KOPT-K1 (cell line): ENCODE measurements around the gene MKLN1.
A peak's percentile ranks its signal among the peaks of the same experiment; 100 is the strongest.
"Not testable (repeated sequence)": the region's sequence is repeated elsewhere in the genome, so short reads cannot be mapped to it uniquely, and the experiment has no call there.

Experiments
- H3K27ac ChIP-seq: fragments of 200-600 bp; sonication (generic); 2 replicates; pipeline ENCODE4 v1.5.1; 2016; ENCODE audit warnings: antibody characterized with exemption, mild to moderate bottlenecking, low read depth, low read length; ENCODE audit not compliant: poor library complexity, severe bottlenecking
- H3K36me3 ChIP-seq: fragments of 200-600 bp; sonication (generic); 2 replicates; pipeline ENCODE4 v1.5.1; 2017; ENCODE audit warnings: antibody characterized with exemption, mild to moderate bottlenecking, low read length, moderate library complexity; ENCODE audit not compliant: insufficient read depth
- H3K9me3 ChIP-seq: fragments of 200-600 bp; sonication (generic); 2 replicates; pipeline ENCODE4 v1.5.1; 2017; ENCODE audit warnings: antibody characterized with exemption, low read length, mild to moderate bottlenecking; ENCODE audit not compliant: insufficient read depth, poor library complexity, severe bottlenecking

Gene MKLN1

GRCh38 chr7:131302446-131302845 lies 25.2 kb upstream of the MKLN1 start:
- Histone ChIP-seq H3K36me3 (no peaks in the 10 kb centered on the region), H3K27ac (no peak overlapping the region), H3K9me3 (peaks cover 20% of the 10 kb centered on the region)

DNA sequence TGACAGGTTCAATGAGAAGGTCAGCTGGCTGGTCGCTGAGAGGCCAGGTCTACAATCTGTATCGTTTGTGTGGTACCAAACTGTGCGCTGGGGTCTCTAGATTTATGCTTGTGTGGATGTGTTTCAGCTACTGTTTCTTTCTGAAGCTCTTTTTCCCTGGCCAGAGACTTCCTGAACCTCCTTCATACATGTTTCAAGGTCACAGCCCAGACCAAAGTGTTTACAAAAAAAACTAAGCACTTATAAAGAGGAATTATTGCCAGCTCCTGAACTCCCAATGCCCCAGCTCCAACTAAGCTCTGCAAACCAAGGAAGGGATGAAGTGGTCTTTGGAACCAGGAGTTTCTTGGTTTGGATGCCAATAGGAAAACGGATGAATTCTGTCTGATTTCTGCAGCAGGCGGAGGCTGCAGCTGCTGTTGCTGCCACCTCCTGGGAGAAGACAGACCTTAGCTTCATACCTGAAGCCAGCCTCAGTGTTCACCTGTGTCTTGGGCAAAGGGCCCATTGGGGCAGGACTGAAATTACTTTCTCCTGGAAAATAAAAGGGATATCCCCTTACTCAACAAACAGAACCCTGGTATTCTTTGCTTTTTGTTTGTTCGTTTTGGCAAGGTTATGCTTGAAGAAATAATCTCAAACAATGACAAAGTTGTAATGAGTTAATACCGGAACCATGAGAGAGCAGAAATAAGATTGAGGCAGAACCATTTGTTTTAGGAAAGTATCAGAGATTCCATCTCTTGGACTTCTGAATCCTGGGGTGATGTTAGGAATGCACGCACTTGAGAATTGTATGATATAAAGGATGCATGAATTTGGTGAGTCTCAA lies 24.6 kb upstream of the MKLN1 start:
- peaks cover 26% of the 10 kb centered on the region for H3K9me3 ChIP-seq
- no peak overlapping the region for H3K27ac ChIP-seq
- no peaks in the 10 kb centered on the region for H3K36me3 ChIP-seq

GRCh38 chr7:131305152-131305551 lies 22.5 kb upstream of the MKLN1 start:
- no peak overlapping the region for H3K27ac ChIP-seq
- no peaks in the 10 kb centered on the region for H3K36me3 ChIP-seq
- H3K9me3 ChIP-seq: peaks cover 41% of the 10 kb centered on the region

- H3K9me3 ChIP-seq: peaks cover 50% of the 10 kb centered on the region
- H3K27ac ChIP-seq, H3K36me3 ChIP-seq: not testable (repeated sequence)
Observed at GRCh38 chr7:131306041-131306440, 21.6 kb upstream of the MKLN1 start.

DNA sequence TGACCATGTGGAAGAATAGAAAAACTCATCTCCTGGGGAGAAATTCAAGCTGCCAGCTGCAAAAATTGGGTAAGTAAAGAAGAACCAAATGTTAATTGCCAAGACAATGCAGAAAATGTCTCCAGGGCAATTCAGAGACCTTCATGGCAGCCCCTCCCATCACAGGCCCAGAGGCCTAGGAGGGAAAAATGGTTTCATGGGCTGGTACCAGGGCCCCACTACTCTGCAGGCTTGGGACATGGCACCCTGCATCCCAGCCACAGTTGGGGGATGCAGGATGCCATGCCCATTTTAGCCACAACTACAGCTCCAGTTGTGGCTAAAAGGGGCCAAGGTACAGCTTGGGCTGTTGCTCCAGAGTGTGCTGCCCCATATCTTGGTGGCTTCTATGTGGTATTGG lies 20.9 kb upstream of the MKLN1 start:
- Histone ChIP-seq H3K9me3 (peaks cover 54% of the 10 kb centered on the region), H3K27ac (no peak overlapping the region), H3K36me3 (no peaks in the 10 kb centered on the region)

DNA sequence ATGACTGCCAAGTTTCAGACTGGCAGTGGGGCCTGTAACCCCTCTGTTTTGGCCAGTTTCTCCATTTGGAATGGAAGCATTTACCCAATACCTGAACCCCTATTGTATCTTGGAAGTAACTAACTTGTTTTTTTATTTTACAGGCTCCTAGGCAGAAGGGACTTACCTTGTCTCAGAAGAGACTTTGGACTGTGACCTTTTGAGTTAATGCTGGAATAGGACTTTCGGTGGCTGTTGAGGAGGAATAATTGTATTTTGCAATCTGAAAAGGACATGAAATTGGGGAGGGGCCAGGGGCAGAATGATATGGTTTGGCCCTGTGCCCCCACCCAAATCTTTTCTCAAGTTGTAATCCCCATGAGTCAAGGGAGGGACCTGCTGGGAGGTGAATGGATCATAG lies 20.0 kb upstream of the MKLN1 start:
- H3K9me3 ChIP-seq: peaks cover 58% of the 10 kb centered on the region

GRCh38 chr7:131312838-131313237 lies 14.8 kb upstream of the MKLN1 start:
- no peak overlapping the region for H3K27ac ChIP-seq
- peaks cover 54% of the 10 kb centered on the region for H3K9me3 ChIP-seq
- H3K36me3 ChIP-seq: no peaks in the 10 kb centered on the region

More for the DNA sequence above, 20.0 kb upstream of the MKLN1 start:
- Histone ChIP-seq H3K36me3 (no peaks in the 10 kb centered on the region), H3K27ac (no peak overlapping the region)

DNA sequence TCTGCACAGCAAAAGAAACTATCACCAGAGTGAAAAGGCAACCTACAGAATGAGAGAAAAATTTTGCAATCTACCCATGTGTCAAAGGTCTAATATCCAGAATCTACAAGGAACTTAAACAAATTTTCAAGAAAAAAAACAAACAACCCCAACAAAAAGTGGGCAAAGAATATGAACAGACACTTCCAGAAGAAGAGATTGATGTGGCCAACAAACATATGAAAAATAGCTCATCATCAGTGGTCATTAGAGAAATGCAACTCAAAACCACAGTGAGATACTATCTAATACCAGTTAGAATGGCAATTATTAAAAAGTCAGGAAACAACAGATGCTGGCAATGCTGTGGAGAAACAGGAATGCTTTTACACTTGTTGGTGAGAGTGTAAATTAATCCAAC lies 7.1 kb upstream of the MKLN1 start:
- Histone ChIP-seq H3K9me3 (peaks cover 11% of the 10 kb centered on the region), H3K27ac (no peak overlapping the region), H3K36me3 (no peaks in the 10 kb centered on the region)

- no peak overlapping the region for H3K27ac ChIP-seq
- H3K9me3 ChIP-seq: peaks cover 4% of the 10 kb centered on the region
- H3K36me3 ChIP-seq: no peaks in the 10 kb centered on the region
Observed at GRCh38 chr7:131321656-131322055, 6.0 kb upstream of the MKLN1 start.

DNA sequence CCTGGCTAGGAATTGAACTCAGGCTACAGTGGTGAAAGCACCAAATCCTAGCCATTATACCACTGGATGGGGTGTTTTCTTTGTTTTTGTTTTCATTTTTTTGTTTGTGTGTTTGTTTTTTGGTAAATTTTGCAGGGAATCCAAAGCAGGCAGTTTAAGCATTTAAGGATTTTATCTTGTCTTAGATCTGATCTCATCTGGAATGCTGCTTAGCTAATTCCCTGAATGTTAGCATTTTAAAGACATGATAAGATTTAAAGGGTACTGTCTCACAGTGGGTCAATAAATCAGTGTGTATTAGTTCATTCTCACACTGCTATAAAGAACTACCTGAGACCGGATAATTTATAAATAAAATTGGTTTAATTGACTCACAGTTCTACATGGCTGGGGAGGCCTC lies 5.6 kb upstream of the MKLN1 start:
- Histone ChIP-seq H3K9me3 (peaks cover 2% of the 10 kb centered on the region), H3K36me3 (no peaks in the 10 kb centered on the region), H3K27ac (no peak overlapping the region)

DNA sequence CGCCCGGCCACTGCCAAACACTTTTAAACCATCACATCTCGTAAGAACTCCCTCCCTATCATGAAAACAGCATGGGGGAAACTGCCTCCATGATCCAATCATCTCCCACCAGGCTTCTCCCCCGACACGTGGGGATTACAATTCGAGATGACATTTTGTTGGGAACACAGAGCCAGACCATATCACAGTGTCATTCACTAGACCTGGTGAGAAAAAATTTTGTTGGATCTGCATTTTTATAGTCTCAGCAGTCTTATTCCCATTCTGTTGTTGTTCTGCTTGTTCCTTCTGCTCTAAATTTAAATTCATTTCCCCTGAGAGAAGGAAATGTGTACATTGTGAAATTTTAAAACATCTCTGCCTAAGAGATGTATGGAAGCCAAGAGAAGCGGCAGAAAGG lies 4.8 kb upstream of the MKLN1 start:
- Histone ChIP-seq H3K9me3 (no peaks in the 10 kb centered on the region), H3K27ac (no peak overlapping the region)

DNA sequence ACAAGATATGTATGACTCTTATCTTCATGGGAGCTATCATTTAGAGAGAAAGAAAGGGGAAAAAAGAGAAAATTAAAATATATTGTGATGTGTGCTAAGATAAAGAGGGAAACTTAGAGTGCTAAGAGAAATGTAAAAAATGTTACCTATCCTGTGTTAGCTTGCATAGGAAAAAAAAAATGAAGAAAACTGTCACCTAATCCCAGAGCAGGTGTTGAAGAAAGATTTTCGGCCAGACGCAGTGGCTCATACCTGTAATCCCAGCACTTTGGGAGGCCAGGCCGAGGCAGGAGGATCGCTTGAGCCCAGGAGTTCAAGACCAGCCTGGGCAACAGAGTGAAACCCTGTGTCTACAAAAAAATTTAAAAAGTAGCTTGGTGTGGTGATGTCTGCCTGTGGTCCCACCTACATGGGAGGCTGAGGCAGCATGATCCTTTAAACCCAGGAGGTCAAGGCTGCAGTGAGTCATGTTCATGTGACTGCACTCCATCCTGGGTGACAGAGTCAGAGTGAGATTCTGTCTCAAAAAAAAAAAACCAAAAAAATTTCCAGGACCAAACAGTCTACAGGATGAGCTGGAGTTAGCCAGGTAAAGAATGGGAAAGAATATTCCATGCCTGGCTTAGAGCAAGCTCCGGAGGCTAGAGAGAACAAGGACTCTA lies 2.4 kb upstream of the MKLN1 start:
- Histone ChIP-seq H3K27ac (no peak overlapping the region), H3K36me3 (no peaks in the 10 kb centered on the region), H3K9me3 (no peaks in the 10 kb centered on the region)

More for the DNA sequence above, 4.8 kb upstream of the MKLN1 start:
- no peaks in the 10 kb centered on the region for H3K36me3 ChIP-seq

DNA sequence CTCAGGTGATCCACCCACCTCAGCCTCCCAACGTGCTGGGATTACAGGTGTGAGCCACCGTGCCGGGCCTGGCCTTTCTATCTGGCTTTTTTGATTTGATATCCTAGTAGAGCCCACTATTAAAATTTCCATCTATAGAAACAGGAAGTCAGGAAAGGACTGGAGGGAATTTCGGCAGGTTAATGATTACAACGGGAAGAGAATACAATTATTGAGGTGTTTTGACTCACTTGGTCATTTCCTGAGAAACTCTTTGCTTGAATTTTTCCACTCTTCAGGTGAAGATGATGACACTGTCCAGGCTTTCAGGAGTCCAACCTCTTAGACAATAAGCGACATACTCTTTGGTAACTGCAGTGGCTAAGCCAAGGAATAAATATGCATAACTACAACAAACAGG lies 1.1 kb upstream of the MKLN1 start:
- Histone ChIP-seq H3K9me3 (no peaks in the 10 kb centered on the region), H3K27ac (no peak overlapping the region), H3K36me3 (no peaks in the 10 kb centered on the region)

GRCh38 chr7:131327049-131327625 lies 539 bp upstream of the MKLN1 start:
- Histone ChIP-seq H3K27ac (peak overlapping the region; percentile 92), H3K36me3 (no peaks in the 10 kb centered on the region)

DNA sequence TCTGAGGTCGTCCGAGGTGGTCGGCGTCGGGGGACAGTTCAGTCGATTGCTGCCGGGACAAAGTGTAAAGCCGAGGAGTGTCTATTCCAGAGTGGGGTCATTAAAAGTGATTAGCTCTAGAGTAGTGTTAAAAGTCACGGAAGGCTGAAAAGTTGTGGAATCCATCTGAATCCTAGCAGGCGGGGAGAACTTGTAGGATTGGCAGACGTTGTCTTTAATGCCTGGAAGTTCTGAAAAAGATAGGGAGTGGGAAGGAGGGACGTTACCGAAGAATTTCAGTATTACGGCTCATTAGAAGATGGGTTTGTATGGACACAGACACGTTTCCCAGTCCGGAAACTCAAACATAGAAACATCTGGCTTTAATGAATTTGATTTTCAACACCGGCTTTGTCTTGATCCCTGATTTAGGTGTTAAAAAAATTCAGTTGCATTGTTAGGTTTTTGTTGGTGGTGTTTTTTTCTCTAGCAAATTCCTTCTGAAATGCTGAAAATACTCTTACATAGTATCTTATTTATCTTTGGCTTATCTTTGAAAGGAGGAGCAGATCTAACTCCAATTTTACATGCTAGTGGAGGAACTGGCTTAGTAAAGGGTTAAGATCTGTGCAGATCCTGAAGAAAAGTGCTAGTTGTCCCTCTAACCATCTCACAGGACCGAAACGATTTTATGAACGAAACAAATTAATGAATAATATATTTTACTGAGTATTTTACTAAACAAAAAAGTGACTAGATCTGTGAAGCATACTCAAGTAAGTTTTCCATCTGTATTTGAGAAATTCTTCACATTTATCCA lies 900 bp downstream of the MKLN1 start:
- peaks cover 8% of the 10 kb centered on the region for H3K9me3 ChIP-seq
- peak overlapping the region; percentile 92 for H3K27ac ChIP-seq
- H3K36me3 ChIP-seq: peaks cover 10% of the 10 kb centered on the region; the same call in 1 of the 2 replicates

More at GRCh38 chr7:131327049-131327625, 539 bp upstream of the MKLN1 start:
- no peaks in the 10 kb centered on the region for H3K9me3 ChIP-seq
